Upper lobe of left lung (tissue), 4 donors: ENCODE data around the gene SLC9A7.

Experiments
- EP300 ChIP-seq, 4 donors: sonication (generic); formaldehyde crosslinking; IDR thresholded peaks; one replicate each; pipeline ENCODE4 v1.5.1; 2017; ENCODE audit warnings: antibody characterized with exemption in 4 of 4, control low read depth in 2 of 4
- POLR2A ChIP-seq, 4 donors: fragments of 450-650 bp; IDR thresholded peaks; one replicate each; pipeline ENCODE4 v1.5.1; 2016 to 2017; ENCODE audit warnings: antibody characterized with exemption in 4 of 4, mild to moderate bottlenecking in 2 of 4
- POLR2AphosphoS5 ChIP-seq, 2 donors: sonication (generic); formaldehyde crosslinking; IDR thresholded peaks; one replicate each; pipeline ENCODE4 v1.5.1; 2017; ENCODE audit warnings: antibody characterized with exemption in 2 of 2
- TF ChIP-seq, protein P1 (sequence below), 6 experiments: fragments of 450-650 bp in 4 of 6; fragments of 200-600 bp in 2 of 6; sonication (generic) in 2 of 6; IDR thresholded peaks; one replicate each; pipeline ENCODE4 v1.5.1; 2016 to 2019; ENCODE audit warnings: antibody characterized with exemption in 6 of 6

DNA sequence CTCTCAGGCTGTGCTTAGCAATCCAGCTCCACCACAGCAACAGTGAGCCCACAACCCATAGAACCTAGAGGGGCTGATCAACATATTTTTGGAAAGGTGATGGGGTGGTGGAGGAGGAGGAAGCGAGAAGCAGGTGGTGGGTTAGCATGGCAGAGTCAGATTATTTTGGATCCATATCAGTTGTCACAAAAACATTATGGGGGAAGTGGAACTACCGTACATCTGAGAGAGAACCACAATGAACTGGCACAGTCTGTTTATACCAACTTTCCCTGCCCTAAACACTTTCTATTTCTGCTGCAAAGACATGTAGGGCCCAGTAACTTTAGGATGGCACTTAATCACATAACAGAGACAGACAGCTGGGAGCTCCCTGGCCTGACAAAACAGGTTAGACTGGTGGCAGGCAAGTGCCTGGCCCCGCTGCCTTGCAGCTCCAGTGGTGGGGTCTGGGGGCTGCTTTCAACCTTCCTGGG lies 4.3 kb downstream of the SLC9A7 start:
- TF ChIP-seq, protein P1, sequence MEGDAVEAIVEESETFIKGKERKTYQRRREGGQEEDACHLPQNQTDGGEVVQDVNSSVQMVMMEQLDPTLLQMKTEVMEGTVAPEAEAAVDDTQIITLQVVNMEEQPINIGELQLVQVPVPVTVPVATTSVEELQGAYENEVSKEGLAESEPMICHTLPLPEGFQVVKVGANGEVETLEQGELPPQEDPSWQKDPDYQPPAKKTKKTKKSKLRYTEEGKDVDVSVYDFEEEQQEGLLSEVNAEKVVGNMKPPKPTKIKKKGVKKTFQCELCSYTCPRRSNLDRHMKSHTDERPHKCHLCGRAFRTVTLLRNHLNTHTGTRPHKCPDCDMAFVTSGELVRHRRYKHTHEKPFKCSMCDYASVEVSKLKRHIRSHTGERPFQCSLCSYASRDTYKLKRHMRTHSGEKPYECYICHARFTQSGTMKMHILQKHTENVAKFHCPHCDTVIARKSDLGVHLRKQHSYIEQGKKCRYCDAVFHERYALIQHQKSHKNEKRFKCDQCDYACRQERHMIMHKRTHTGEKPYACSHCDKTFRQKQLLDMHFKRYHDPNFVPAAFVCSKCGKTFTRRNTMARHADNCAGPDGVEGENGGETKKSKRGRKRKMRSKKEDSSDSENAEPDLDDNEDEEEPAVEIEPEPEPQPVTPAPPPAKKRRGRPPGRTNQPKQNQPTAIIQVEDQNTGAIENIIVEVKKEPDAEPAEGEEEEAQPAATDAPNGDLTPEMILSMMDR (IDR thresholded peaks at IDR 0.05), result no peak
- no peak for TF ChIP-seq POLR2AphosphoS5 (IDR thresholded peaks at IDR 0.05)
- no peak for TF ChIP-seq POLR2A (IDR thresholded peaks at IDR 0.05)
- TF ChIP-seq EP300 (IDR thresholded peaks at IDR 0.05), result no peak
